ENCODE results near the gene UBQLN1. TPM values are rescaled to one million over a fixed set of nuclear protein-coding genes. Genes with fewer than 3 reads are reported as not detected.
A peak's percentile ranks its signal among the peaks of the same experiment; 100 is the strongest.

UBQLN1 gene
- total and polyA plus RNA-seq, 9 of the 15 experiments (the other 6 are each of a cell fraction or from before 2014, with no cell fraction given) = 7.5 to 120 (median 52.8) TPM

DNA sequence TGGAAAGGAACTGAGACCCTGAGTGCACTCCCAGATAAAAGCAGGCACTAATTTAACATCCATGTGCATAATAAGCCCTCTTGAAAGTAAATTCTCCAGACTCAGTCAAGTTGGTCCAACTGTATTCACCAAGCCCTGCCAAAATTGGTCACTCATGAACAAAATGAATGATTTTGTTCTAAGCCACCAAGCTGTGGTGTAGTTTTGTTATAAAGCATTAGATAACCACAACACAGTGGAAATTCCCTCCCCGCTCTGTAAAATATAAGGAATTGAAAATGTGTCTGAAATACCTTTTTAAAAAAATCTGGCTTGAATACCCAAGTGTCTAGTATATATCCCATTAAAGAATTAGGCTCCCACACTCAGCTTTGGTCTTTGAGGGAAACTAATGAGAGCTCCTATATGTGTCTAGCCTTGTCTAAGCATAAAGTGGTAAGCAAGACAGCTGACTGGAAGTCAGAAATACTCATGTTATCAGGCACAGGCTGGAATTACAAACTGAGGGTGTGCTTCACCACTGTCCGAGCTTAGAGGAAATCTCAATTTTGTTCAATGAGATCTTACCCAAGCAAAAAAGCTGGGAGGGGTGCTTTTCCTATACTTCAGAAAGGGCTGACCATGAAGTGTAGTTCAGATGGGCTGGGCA, 51.6 kb downstream of the UBQLN1 start (continued):
- no peak for TF ChIP-seq ZNF518B (CRISPR knock-in tag; IDR thresholded peaks at IDR 0.05)

DNA sequence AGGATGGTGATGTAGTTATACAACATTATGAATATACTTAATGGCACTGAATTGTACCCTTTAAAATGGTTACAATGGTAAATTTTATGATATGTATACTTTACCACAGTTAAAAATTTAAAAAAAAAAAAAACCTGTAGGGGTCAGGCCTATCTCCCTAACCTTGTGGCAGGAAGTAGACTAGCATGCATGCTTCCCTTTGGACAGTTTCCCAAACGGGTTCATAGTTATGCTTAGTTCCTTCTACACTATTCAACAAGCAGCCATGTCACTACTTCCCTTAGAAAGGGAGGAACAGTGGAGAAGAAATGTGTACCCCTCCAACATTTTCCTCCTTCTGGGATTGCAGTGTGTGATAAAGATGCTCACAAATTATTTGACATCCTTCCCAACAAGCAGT, 52.3 kb downstream of the UBQLN1 start:
- peaks cover 81% of the 10 kb centered on the region for H3K36me3 ChIP-seq (ENCODE audit: control insufficient read depth, insufficient read depth, low read length)
- no peaks in the 10 kb centered on the region for H4K20me1 ChIP-seq (replicated peaks; ENCODE audit: control insufficient read depth, insufficient read depth, low read length)
- no peak overlapping the region for H3K4me2 ChIP-seq (ENCODE audit: insufficient read depth, low read length)
- no TSS peak for BruUV-seq (replicated peaks)
- no peaks in the 10 kb centered on the region; a peak in 1 of 5 replicates for H3K4me1 ChIP-seq (replicated peaks in 1 of 2; ENCODE audit: control insufficient read depth in 2 of 2, insufficient read depth in 2 of 2, low read length in 2 of 2)
- WGBS (ENCODE audit: insufficient coverage, low coverage, missing lambda C conversion rate) = 13% methylated on average over 1 of the region's 1 CpG
- no peak overlapping the region for H3K27ac ChIP-seq (ENCODE audit: extremely low read depth, low read depth, low read length)
- no peak overlapping the region for H3K9ac ChIP-seq (ENCODE audit: insufficient read depth in 1 of 2, low read depth in 2 of 2, low read length in 2 of 2)
- CTCF ChIA-PET (ENCODE audit: low intra/inter-chr PET ratio) = no interaction called here
- POLR2A ChIA-PET = no interaction called here
- no peak overlapping the region for H2AFZ ChIP-seq (ENCODE audit: low read depth, low read length)
- no peaks in the 10 kb centered on the region for H3K27me3 ChIP-seq (ENCODE audit: control insufficient read depth in 2 of 2, insufficient read depth in 2 of 2, low read length in 2 of 2)
- in situ Hi-C loops (cut with MboI) = no loop called here
- no peaks in the 10 kb centered on the region for H3K9me3 ChIP-seq (replicated peaks; ENCODE audit: control insufficient read depth, insufficient read depth, low read depth, low read length)
- 0 out of 3 replicates have a peak, but pooled peaks have one; percentile 22 for ATAC-seq
- TF ChIP-seq PYGO2 (tag; IDR thresholded peaks at IDR 0.05) (no peak), ZNF217 (CRISPR knock-in tag; IDR thresholded peaks at IDR 0.05) (no peak), PHB2 (IDR thresholded peaks at IDR 0.05; ENCODE audit: low read depth) (no peak), MBD2 (IDR thresholded peaks at IDR 0.05; ENCODE audit: borderline replicate concordance, low read depth) (no peak), ZBED1 (IDR thresholded peaks at IDR 0.05) (no peak), EZH2 (IDR thresholded peaks at IDR 0.05; ENCODE audit: borderline replicate concordance, low read depth, low read length) (no peak), MTA3 (IDR thresholded peaks at IDR 0.05; ENCODE audit: borderline replicate concordance) (no peak)
- TF ChIP-seq, protein P1, sequence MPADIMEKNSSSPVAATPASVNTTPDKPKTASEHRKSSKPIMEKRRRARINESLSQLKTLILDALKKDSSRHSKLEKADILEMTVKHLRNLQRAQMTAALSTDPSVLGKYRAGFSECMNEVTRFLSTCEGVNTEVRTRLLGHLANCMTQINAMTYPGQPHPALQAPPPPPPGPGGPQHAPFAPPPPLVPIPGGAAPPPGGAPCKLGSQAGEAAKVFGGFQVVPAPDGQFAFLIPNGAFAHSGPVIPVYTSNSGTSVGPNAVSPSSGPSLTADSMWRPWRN (IDR thresholded peaks at IDR 0.05; ENCODE audit: low read depth) = no peak
- no peaks in the 10 kb centered on the region for H3K79me2 ChIP-seq (ENCODE audit: control insufficient read depth, insufficient read depth, low read length)
- no peak overlapping the region for H3K4me3 ChIP-seq
- H3K9me1 ChIP-seq (ENCODE audit: control insufficient read depth, insufficient read depth, low read length) = no peaks in the 10 kb centered on the region
- no peak for FAIRE-seq
- DNase-seq (ENCODE audit: extremely low read depth in 1 of 4, low spot score in 3 of 4) = no peak
- intact Hi-C loops (cut with micrococcal nuclease) = no loop called here

Measured in K562 (cell line).